GM12874 (cell line): Measurements from ENCODE around the gene EHD2.
A peak's percentile ranks its signal among the peaks of the same experiment; 100 is the strongest.

Experiments used
- TF ChIP-seq, protein P1 (sequence below): IDR thresholded peaks from 2 replicates; pipeline ENCODE4 v1.5.1; 2011; ENCODE audit warnings: low read depth, mild to moderate bottlenecking, control low read depth, low read length, moderate library complexity; ENCODE audit not compliant: insufficient read depth

The EHD2 gene, protein sequence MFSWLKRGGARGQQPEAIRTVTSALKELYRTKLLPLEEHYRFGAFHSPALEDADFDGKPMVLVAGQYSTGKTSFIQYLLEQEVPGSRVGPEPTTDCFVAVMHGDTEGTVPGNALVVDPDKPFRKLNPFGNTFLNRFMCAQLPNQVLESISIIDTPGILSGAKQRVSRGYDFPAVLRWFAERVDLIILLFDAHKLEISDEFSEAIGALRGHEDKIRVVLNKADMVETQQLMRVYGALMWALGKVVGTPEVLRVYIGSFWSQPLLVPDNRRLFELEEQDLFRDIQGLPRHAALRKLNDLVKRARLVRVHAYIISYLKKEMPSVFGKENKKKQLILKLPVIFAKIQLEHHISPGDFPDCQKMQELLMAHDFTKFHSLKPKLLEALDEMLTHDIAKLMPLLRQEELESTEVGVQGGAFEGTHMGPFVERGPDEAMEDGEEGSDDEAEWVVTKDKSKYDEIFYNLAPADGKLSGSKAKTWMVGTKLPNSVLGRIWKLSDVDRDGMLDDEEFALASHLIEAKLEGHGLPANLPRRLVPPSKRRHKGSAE

GRCh38 chr19:47713046-47714021 lies at the start of gene EHD2:
EHD2 (plus strand) TSS chr19:47713422; CDS start chr19:47716613, 3,191 bp downstream.
- TF ChIP-seq, protein P1, sequence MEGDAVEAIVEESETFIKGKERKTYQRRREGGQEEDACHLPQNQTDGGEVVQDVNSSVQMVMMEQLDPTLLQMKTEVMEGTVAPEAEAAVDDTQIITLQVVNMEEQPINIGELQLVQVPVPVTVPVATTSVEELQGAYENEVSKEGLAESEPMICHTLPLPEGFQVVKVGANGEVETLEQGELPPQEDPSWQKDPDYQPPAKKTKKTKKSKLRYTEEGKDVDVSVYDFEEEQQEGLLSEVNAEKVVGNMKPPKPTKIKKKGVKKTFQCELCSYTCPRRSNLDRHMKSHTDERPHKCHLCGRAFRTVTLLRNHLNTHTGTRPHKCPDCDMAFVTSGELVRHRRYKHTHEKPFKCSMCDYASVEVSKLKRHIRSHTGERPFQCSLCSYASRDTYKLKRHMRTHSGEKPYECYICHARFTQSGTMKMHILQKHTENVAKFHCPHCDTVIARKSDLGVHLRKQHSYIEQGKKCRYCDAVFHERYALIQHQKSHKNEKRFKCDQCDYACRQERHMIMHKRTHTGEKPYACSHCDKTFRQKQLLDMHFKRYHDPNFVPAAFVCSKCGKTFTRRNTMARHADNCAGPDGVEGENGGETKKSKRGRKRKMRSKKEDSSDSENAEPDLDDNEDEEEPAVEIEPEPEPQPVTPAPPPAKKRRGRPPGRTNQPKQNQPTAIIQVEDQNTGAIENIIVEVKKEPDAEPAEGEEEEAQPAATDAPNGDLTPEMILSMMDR: peak; percentile 83

GRCh38 chr19:47663435-47663910 lies 49.7 kb upstream of the EHD2 start:
- TF ChIP-seq, protein P1: no peak

- TF ChIP-seq, protein P1: no peak
These were observed 49.1 kb upstream of the EHD2 start for GRCh38 chr19:47663911-47664771.

DNA sequence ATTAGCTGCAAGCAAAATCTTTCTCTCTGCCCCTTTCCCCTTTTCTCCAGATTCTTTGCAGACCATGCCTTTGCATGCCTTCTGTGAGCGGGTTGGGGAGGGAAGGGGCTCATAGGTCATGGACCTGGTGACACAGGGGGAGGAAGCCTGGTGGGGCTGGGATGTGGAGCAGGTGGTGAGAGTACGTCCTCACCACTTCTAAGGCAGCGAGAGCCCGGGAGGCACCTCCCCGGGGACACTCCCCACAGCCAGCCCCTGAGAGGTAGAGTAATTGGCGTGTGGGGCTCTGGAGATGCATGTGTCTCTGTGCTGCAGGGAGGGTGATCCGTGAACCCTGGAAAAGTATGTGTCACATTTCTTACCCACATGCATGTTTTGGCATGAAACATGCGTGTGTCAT lies 42.5 kb upstream of the EHD2 start:
- TF ChIP-seq, protein P1: no peak

DNA sequence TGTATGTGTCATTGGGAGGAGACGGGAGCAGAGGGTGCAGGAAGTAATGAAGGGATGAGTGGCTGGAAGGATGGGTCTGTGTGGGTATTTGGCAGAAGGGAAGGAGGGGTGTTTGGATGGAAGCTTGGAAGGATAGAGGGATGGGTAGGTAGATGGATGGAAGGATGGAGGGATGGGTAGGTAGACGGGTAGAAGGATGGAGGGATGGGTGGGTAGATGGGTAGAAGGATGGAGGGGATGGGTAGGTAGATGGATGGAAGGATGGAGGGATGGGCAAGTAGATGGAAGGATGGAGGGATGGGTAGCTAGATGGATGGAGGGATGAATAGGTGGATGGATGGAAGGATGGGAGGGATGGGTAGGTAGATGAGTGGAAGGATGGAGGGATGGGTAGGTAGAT lies 41.7 kb upstream of the EHD2 start:
- TF ChIP-seq, protein P1: no peak

- TF ChIP-seq, protein P1: no peak
These were observed 39.8 kb upstream of the EHD2 start for GRCh38 chr19:47673426-47673825.
